Measurements from ENCODE around the gene RCC2. TPM values are rescaled to one million over a fixed set of nuclear protein-coding genes. Genes with fewer than 3 reads are reported as not detected.
"Not testable (repeated sequence)": the region's sequence is repeated elsewhere in the genome, so short reads cannot be mapped to it uniquely, and the experiment has no call there.

RCC2 gene
- total RNA-seq, result 10 to 100 TPM; 48.8 to 64.1 TPM
- long read RNA-seq, full-length matches to known transcripts, result 2 of 20 reads
- long read RNA-seq, partial matches to known transcripts, result 3 of 20 reads
- long read RNA-seq, other reads (novel, unspliced or antisense), result 15 of 20 reads

GRCh38 chr1:17439250-17440073, at the start of gene RCC2:
Gene RCC2, minus strand, starts transcription at chr1:17439677. Its CDS starts 1,163 bp downstream, at chr1:17438514.
- ATAC-seq, result peak; percentile 56
- intact Hi-C loops (cut with DNase I, micrococcal nuclease), result no loop called here
- DNase-seq, result peak; percentile 60 to 70

- ATAC-seq (no peak), DNase-seq (no peak)
- intact Hi-C loops (cut with DNase I, micrococcal nuclease), result no loop called here
Measured at GRCh38 chr1:17486242-17486641, 46.8 kb upstream of the RCC2 start.

GRCh38 chr1:17485281-17485680, 45.8 kb upstream of the RCC2 start:
- DNase-seq (no peak), ATAC-seq (peak; percentile 44)
- intact Hi-C loops (cut with DNase I, micrococcal nuclease), result no loop called here

GRCh38 chr1:17481981-17482380, 42.5 kb upstream of the RCC2 start:
- ATAC-seq; intact Hi-C loops (cut with DNase I, micrococcal nuclease); DNase-seq: not testable (repeated sequence)

GRCh38 chr1:17480846-17481245, 41.4 kb upstream of the RCC2 start:
- DNase-seq, result no peak
- intact Hi-C loops (cut with DNase I, micrococcal nuclease), result no loop called here
- ATAC-seq, result no peak

- no peak for DNase-seq
- ATAC-seq, result no peak
- intact Hi-C loops (cut with DNase I, micrococcal nuclease), result no loop called here
Measured at GRCh38 chr1:17475752-17476151, 36.3 kb upstream of the RCC2 start.

- DNase-seq; intact Hi-C loops (cut with DNase I, micrococcal nuclease); ATAC-seq: not testable (repeated sequence)
Measured at GRCh38 chr1:17474836-17475555, 35.5 kb upstream of the RCC2 start.

GRCh38 chr1:17472814-17473213, 33.3 kb upstream of the RCC2 start:
- intact Hi-C loops (cut with DNase I, micrococcal nuclease), result no loop called here
- DNase-seq (no peak), ATAC-seq (no peak)

- intact Hi-C loops (cut with DNase I, micrococcal nuclease), result no loop called here
- DNase-seq (no peak), ATAC-seq (no peak)
Measured at GRCh38 chr1:17471393-17471792, 31.9 kb upstream of the RCC2 start.

- ATAC-seq (no peak), DNase-seq (no peak)
- intact Hi-C loops (cut with DNase I, micrococcal nuclease), result no loop called here
Measured at GRCh38 chr1:17470021-17470799, 30.7 kb upstream of the RCC2 start.

GRCh38 chr1:17468357-17469265, 29.1 kb upstream of the RCC2 start:
- intact Hi-C loops (cut with DNase I, micrococcal nuclease); DNase-seq; ATAC-seq: not testable (repeated sequence)

- ATAC-seq, result no peak
- intact Hi-C loops (cut with DNase I, micrococcal nuclease), result no loop called here
- no peak for DNase-seq
Measured at GRCh38 chr1:17466359-17466758, 26.9 kb upstream of the RCC2 start.

GRCh38 chr1:17465228-17465627, 25.8 kb upstream of the RCC2 start:
- no peak for DNase-seq
- no peak for ATAC-seq
- intact Hi-C loops (cut with DNase I, micrococcal nuclease), result no loop called here

GRCh38 chr1:17463991-17464390, 24.5 kb upstream of the RCC2 start:
- ATAC-seq (no peak), DNase-seq (no peak)
- intact Hi-C loops (cut with DNase I, micrococcal nuclease), result no loop called here

- ATAC-seq (no peak), DNase-seq (no peak)
- intact Hi-C loops (cut with DNase I, micrococcal nuclease), result no loop called here
Measured at GRCh38 chr1:17462669-17463068, 23.2 kb upstream of the RCC2 start.

GRCh38 chr1:17460219-17460618, 20.7 kb upstream of the RCC2 start:
- intact Hi-C loops (cut with DNase I, micrococcal nuclease), result no loop called here
- ATAC-seq (no peak), DNase-seq (no peak)

- intact Hi-C loops (cut with DNase I, micrococcal nuclease), result no loop called here
- DNase-seq, result no peak
- ATAC-seq, result no peak
Measured at GRCh38 chr1:17458794-17459193, 19.3 kb upstream of the RCC2 start.

- DNase-seq (no peak), ATAC-seq (no peak)
- intact Hi-C loops (cut with DNase I, micrococcal nuclease), result no loop called here
Measured at GRCh38 chr1:17452686-17453085, 13.2 kb upstream of the RCC2 start.

Measured in left colon (tissue), 2 donors.